ENCODE measurements around the gene RASL11B.

DNA sequence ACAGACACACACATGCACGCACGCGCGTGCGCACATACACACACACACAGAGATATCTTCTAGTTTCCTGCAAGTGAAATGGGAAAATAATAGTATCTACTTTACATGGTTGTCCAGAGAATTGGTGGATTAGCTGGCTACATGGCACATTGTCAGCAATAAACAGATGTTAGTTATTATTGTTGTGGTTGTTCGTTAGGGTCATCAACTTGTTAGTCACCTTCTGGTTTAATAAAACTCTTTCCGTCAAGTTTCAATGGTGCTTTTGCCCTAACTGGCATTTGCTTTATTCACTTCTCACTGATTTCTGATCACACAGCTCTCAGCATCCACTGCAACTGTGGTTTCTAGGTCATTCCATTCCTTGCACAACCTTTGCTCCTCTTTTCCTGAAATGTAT is 25.4 kb upstream of the RASL11B start:
- no peak for TF ChIP-seq POLR2AphosphoS5 (IDR thresholded peaks at IDR 0.05; ENCODE audit: low read depth)
- TF ChIP-seq, protein P1, sequence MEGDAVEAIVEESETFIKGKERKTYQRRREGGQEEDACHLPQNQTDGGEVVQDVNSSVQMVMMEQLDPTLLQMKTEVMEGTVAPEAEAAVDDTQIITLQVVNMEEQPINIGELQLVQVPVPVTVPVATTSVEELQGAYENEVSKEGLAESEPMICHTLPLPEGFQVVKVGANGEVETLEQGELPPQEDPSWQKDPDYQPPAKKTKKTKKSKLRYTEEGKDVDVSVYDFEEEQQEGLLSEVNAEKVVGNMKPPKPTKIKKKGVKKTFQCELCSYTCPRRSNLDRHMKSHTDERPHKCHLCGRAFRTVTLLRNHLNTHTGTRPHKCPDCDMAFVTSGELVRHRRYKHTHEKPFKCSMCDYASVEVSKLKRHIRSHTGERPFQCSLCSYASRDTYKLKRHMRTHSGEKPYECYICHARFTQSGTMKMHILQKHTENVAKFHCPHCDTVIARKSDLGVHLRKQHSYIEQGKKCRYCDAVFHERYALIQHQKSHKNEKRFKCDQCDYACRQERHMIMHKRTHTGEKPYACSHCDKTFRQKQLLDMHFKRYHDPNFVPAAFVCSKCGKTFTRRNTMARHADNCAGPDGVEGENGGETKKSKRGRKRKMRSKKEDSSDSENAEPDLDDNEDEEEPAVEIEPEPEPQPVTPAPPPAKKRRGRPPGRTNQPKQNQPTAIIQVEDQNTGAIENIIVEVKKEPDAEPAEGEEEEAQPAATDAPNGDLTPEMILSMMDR (IDR thresholded peaks at IDR 0.05; ENCODE audit: insufficient read depth, low read length) = no peak
- TF ChIP-seq, protein P2, sequence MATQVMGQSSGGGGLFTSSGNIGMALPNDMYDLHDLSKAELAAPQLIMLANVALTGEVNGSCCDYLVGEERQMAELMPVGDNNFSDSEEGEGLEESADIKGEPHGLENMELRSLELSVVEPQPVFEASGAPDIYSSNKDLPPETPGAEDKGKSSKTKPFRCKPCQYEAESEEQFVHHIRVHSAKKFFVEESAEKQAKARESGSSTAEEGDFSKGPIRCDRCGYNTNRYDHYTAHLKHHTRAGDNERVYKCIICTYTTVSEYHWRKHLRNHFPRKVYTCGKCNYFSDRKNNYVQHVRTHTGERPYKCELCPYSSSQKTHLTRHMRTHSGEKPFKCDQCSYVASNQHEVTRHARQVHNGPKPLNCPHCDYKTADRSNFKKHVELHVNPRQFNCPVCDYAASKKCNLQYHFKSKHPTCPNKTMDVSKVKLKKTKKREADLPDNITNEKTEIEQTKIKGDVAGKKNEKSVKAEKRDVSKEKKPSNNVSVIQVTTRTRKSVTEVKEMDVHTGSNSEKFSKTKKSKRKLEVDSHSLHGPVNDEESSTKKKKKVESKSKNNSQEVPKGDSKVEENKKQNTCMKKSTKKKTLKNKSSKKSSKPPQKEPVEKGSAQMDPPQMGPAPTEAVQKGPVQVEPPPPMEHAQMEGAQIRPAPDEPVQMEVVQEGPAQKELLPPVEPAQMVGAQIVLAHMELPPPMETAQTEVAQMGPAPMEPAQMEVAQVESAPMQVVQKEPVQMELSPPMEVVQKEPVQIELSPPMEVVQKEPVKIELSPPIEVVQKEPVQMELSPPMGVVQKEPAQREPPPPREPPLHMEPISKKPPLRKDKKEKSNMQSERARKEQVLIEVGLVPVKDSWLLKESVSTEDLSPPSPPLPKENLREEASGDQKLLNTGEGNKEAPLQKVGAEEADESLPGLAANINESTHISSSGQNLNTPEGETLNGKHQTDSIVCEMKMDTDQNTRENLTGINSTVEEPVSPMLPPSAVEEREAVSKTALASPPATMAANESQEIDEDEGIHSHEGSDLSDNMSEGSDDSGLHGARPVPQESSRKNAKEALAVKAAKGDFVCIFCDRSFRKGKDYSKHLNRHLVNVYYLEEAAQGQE (IDR thresholded peaks at IDR 0.05; ENCODE audit: insufficient replicate concordance, low read depth) = no peak
- no peak for TF ChIP-seq SPI1 (IDR thresholded peaks at IDR 0.05; ENCODE audit: borderline replicate concordance, low read depth)

Data from HL-60 (cell line).